GM18868 (cell line): ENCODE data around the gene TBL1XR1.

Source experiments
- ATAC-seq: cut with Tn5 transposase; IDR thresholded peaks from one replicate; pipeline ENCODE4 v1.9.1; 2021; ENCODE audit warnings: mild to moderate bottlenecking, moderate library complexity; ENCODE audit not compliant: unreplicated experiment

The TBL1XR1 gene

GRCh38 chr3:177197041-177197726 lies at the start of gene TBL1XR1:
Gene TBL1XR1 (minus strand): TSS chr3:177197482. CDS start chr3:177064977, 132,505 bp downstream.
- ATAC-seq = peak; percentile 44

GRCh38 chr3:177245250-177245649 lies 48.0 kb upstream of the TBL1XR1 start:
- ATAC-seq = no peak

- ATAC-seq = no peak
Measured at GRCh38 chr3:177244606-177245005, 47.3 kb upstream of the TBL1XR1 start.

- no peak for ATAC-seq
Measured at GRCh38 chr3:177238686-177239216, 41.5 kb upstream of the TBL1XR1 start.

GRCh38 chr3:177237206-177237605 lies 39.9 kb upstream of the TBL1XR1 start:
- no peak for ATAC-seq

- ATAC-seq = no peak
Measured at GRCh38 chr3:177236704-177237103, 39.4 kb upstream of the TBL1XR1 start.

GRCh38 chr3:177234121-177234520 lies 36.8 kb upstream of the TBL1XR1 start:
- no peak for ATAC-seq

GRCh38 chr3:177231242-177231641 lies 34.0 kb upstream of the TBL1XR1 start:
- no peak for ATAC-seq

- no peak for ATAC-seq
Measured at GRCh38 chr3:177230641-177231040, 33.4 kb upstream of the TBL1XR1 start.

GRCh38 chr3:177229791-177230190 lies 32.5 kb upstream of the TBL1XR1 start:
- ATAC-seq = no peak

- ATAC-seq = no peak
Measured at GRCh38 chr3:177228601-177229190, 31.4 kb upstream of the TBL1XR1 start.

GRCh38 chr3:177224414-177224813 lies 27.1 kb upstream of the TBL1XR1 start:
- ATAC-seq = no peak

- no peak for ATAC-seq
Measured at GRCh38 chr3:177221744-177222143, 24.5 kb upstream of the TBL1XR1 start.

- ATAC-seq = no peak
Measured at GRCh38 chr3:177220136-177220974, 23.1 kb upstream of the TBL1XR1 start.

- ATAC-seq = no peak
Measured at GRCh38 chr3:177213801-177214535, 16.7 kb upstream of the TBL1XR1 start.

- no peak for ATAC-seq
Measured at GRCh38 chr3:177212756-177213155, 15.5 kb upstream of the TBL1XR1 start.

- peak; percentile 45 for ATAC-seq
Measured at GRCh38 chr3:177212278-177212610, 15.0 kb upstream of the TBL1XR1 start.

- ATAC-seq = peak; percentile 41
Measured at GRCh38 chr3:177211503-177212277, 14.4 kb upstream of the TBL1XR1 start.

- no peak for ATAC-seq
Measured at GRCh38 chr3:177210744-177211502, 13.6 kb upstream of the TBL1XR1 start.
